Upper lobe of left lung (tissue), 6 donors: Measurements from ENCODE around the gene SGMS1. TPM values are rescaled to one million over a fixed set of nuclear protein-coding genes. Genes with fewer than 3 reads are reported as not detected.
A peak's percentile ranks its signal among the peaks of the same experiment; 100 is the strongest.

Experiments
- ATAC-seq, 2 donors: fragments of 200-7000 bp; cut with Tn5 transposase; one replicate each; pipeline ENCODE4 v1.9.1; 2022; ENCODE audit warnings: mild to moderate bottlenecking in 2 of 2, moderate library complexity in 2 of 2; ENCODE audit not compliant: low FRiP score in 2 of 2
- DNase-seq, 2 donors: peaks; one replicate each; pipeline ENCODE4 v3.0.0-alpha.2; 2019 to 2020
- H3K27ac ChIP-seq, 4 donors: fragments of 200-600 bp; sonication (generic); one replicate each; pipeline ENCODE4 v1.5.1; 2016 to 2019
- H3K27me3 ChIP-seq, 4 donors: fragments of 200-600 bp; sonication (generic); one replicate each; pipeline ENCODE4 v1.5.1; 2017 to 2019
- H3K36me3 ChIP-seq, 4 donors: fragments of 200-600 bp; sonication (generic); one replicate each; pipeline ENCODE4 v1.5.1; 2016 to 2019
- H3K4me1 ChIP-seq, 4 donors: fragments of 200-600 bp; sonication (generic); one replicate each; pipeline ENCODE4 v1.5.1; 2018 to 2019
- H3K4me3 ChIP-seq, 4 donors: fragments of 200-600 bp; sonication (generic); one replicate each; pipeline ENCODE4 v1.5.1; 2017 to 2019; ENCODE audit warnings: mild to moderate bottlenecking in 2 of 4, moderate library complexity in 1 of 4
- H3K9me3 ChIP-seq, 4 donors: fragments of 200-600 bp; sonication (generic); one replicate each; pipeline ENCODE4 v1.5.1; 2018 to 2019
- CTCF ChIP-seq, 6 experiments: fragments of 450-650 bp in 4 of 6; fragments of 200-600 bp in 2 of 6; sonication (generic) in 2 of 6; IDR thresholded peaks; one replicate each; pipeline ENCODE4 v1.5.1; 2016 to 2019; ENCODE audit warnings: antibody characterized with exemption in 6 of 6
- EP300 ChIP-seq, 4 donors: sonication (generic); formaldehyde crosslinking; IDR thresholded peaks; one replicate each; pipeline ENCODE4 v1.5.1; 2017; ENCODE audit warnings: antibody characterized with exemption in 4 of 4, control low read depth in 2 of 4
- POLR2A ChIP-seq, 4 donors: fragments of 450-650 bp; IDR thresholded peaks; one replicate each; pipeline ENCODE4 v1.5.1; 2016 to 2017; ENCODE audit warnings: antibody characterized with exemption in 4 of 4, mild to moderate bottlenecking in 2 of 4
- POLR2AphosphoS5 ChIP-seq, 2 donors: sonication (generic); formaldehyde crosslinking; IDR thresholded peaks; one replicate each; pipeline ENCODE4 v1.5.1; 2017; ENCODE audit warnings: antibody characterized with exemption in 2 of 2
- WGBS, 2 donors: methylation state at CpG; one replicate each; pipeline ENCODE4 v1.1.5; 2017 to 2018; 5-methylcytosine and 5-hydroxymethylcytosine counted together
- total RNA-seq, 6 donors: library from RNA; depleted of rRNA in 4 of 6; stranded (reverse); fragments of >200 nt in 4 of 6; gene quantifications; one replicate each; pipeline versions ENCODE4 v1.1.0 to v1.2.1, GENCODE V29; 2016 to 2021
- donor health status: DM: no; HTN: no; CAD: no; lungs with moderate emphysema.
- donor health status: DM: no; HTN: yes; CAD: no; lungs with severe emphysema.

The SGMS1 gene
- total RNA-seq, 6 donors from 2014 or later: 66.7 to 230 (median 173) TPM

- peak in 1 of 2 donors; percentile 64 for ATAC-seq
- DNase-seq: no peak
- Histone ChIP-seq H3K9me3 (no peaks in the 10 kb centered on the region), H3K27me3 (no peaks in the 10 kb centered on the region), H3K4me1 (peaks cover 0 to 11% (median 7%) of the 10 kb centered on the region in 4 donors), H3K36me3 (peaks cover 0 to 11% (median 2%) of the 10 kb centered on the region in 4 donors), H3K4me3 (no peak overlapping the region), H3K27ac (no peak overlapping the region)
- TF ChIP-seq POLR2A (IDR thresholded peaks at IDR 0.05) (no peak), CTCF (IDR thresholded peaks at IDR 0.05) (no peak), POLR2AphosphoS5 (IDR thresholded peaks at IDR 0.05) (no peak), EP300 (IDR thresholded peaks at IDR 0.05) (no peak)
- 32 to 68% methylated on average over 1 of the region's 1 CpG for WGBS, 2 donors
These were observed 159.7 kb downstream of the SGMS1 start for GRCh38 chr10:50464004-50464409.

- H3K27me3 ChIP-seq: no peaks in the 10 kb centered on the region
- ATAC-seq (no peak), DNase-seq (no peak)
- H3K27ac ChIP-seq: no peak overlapping the region
- TF ChIP-seq POLR2A (IDR thresholded peaks at IDR 0.05) (no peak), EP300 (IDR thresholded peaks at IDR 0.05) (no peak), CTCF (IDR thresholded peaks at IDR 0.05) (no peak), POLR2AphosphoS5 (IDR thresholded peaks at IDR 0.05) (no peak)
- WGBS, 2 donors: 90 to 99% methylated on average over 3 of the region's 3 CpGs
- no peak overlapping the region for H3K4me3 ChIP-seq
- peaks cover 0 to 11% (median 2%) of the 10 kb centered on the region in 4 donors for H3K36me3 ChIP-seq
- H3K9me3 ChIP-seq: no peaks in the 10 kb centered on the region
- peaks cover 0 to 10% (median 6%) of the 10 kb centered on the region in 4 donors for H3K4me1 ChIP-seq
These were observed 161.9 kb downstream of the SGMS1 start for GRCh38 chr10:50461834-50462233.

- peaks cover 0 to 10% (median 6%) of the 10 kb centered on the region in 4 donors for H3K4me1 ChIP-seq
- no peak for ATAC-seq
- no peak for DNase-seq
- no peaks in the 10 kb centered on the region for H3K27me3 ChIP-seq
- WGBS, 2 donors: 94 to 100% methylated on average over 1 of the region's 1 CpG
- peaks cover 0 to 11% (median 2%) of the 10 kb centered on the region in 4 donors for H3K36me3 ChIP-seq
- H3K9me3 ChIP-seq: no peaks in the 10 kb centered on the region
- H3K4me3 ChIP-seq: no peak overlapping the region
- H3K27ac ChIP-seq: no peak overlapping the region
- TF ChIP-seq CTCF (IDR thresholded peaks at IDR 0.05): no peak
- TF ChIP-seq EP300 (IDR thresholded peaks at IDR 0.05): no peak
- no peak for TF ChIP-seq POLR2AphosphoS5 (IDR thresholded peaks at IDR 0.05)
- no peak for TF ChIP-seq POLR2A (IDR thresholded peaks at IDR 0.05)
These were observed 162.6 kb downstream of the SGMS1 start for GRCh38 chr10:50461123-50461522.

- 85 to 87% methylated on average over 2 of the region's 2 CpGs for WGBS, 2 donors
- Histone ChIP-seq H3K27me3 (no peaks in the 10 kb centered on the region), H3K4me1 (no peaks in the 10 kb centered on the region), H3K27ac (no peak overlapping the region), H3K9me3 (no peaks in the 10 kb centered on the region), H3K36me3 (peaks cover 0 to 11% (median 2%) of the 10 kb centered on the region in 4 donors), H3K4me3 (no peak overlapping the region)
- TF ChIP-seq POLR2AphosphoS5 (IDR thresholded peaks at IDR 0.05) (no peak), POLR2A (IDR thresholded peaks at IDR 0.05) (no peak), EP300 (IDR thresholded peaks at IDR 0.05) (no peak), CTCF (IDR thresholded peaks at IDR 0.05) (no peak)
- ATAC-seq: no peak
- DNase-seq: no peak
These were observed 167.0 kb downstream of the SGMS1 start for GRCh38 chr10:50456719-50457118.

GRCh38 chr10:50453940-50454339 is 169.8 kb downstream of the SGMS1 start:
- Histone ChIP-seq H3K4me3 (no peak overlapping the region), H3K9me3 (no peaks in the 10 kb centered on the region), H3K27me3 (no peaks in the 10 kb centered on the region), H3K4me1 (no peaks in the 10 kb centered on the region), H3K36me3 (no peaks in the 10 kb centered on the region), H3K27ac (no peak overlapping the region)
- ATAC-seq: no peak
- 83 to 100% methylated on average over 1 of the region's 1 CpG for WGBS, 2 donors
- DNase-seq: no peak
- no peak for TF ChIP-seq CTCF (IDR thresholded peaks at IDR 0.05)
- no peak for TF ChIP-seq POLR2AphosphoS5 (IDR thresholded peaks at IDR 0.05)
- TF ChIP-seq EP300 (IDR thresholded peaks at IDR 0.05): no peak
- no peak for TF ChIP-seq POLR2A (IDR thresholded peaks at IDR 0.05)
